ENCODE measurements around the gene UNC5A.

- TF ChIP-seq CTCF (IDR thresholded peaks at IDR 0.05) (no peak), POLR2A (IDR thresholded peaks at IDR 0.05) (no peak)
These were observed 47.5 kb downstream of the UNC5A start for GRCh38 chr5:176857894-176858273.
